HepG2 (cell line): ENCODE measurements around the gene SHPK. TPM values are rescaled to one million over a fixed set of nuclear protein-coding genes. Genes with fewer than 3 reads are reported as not detected.

Source experiments
- KDM5A ChIP-seq: fragments of 200-600 bp; sonication (generic); IDR thresholded peaks from 2 replicates; pipeline ENCODE4 v1.7.0; 2018; ENCODE audit warnings: antibody characterized with exemption, mild to moderate bottlenecking, low read length, borderline replicate concordance
- MIER2 ChIP-seq: IDR thresholded peaks from 2 replicates; pipeline ENCODE4 v1.6.1; 2016; ENCODE audit warnings: missing biosample characterization, missing genetic modification reagents
- MIER3 ChIP-seq: IDR thresholded peaks from 2 replicates; pipeline ENCODE4 v1.6.1; 2016; ENCODE audit warnings: missing compliant biosample characterization, borderline replicate concordance
- RARA ChIP-seq: IDR thresholded peaks from 2 replicates; pipeline ENCODE4 v1.6.1; 2016; ENCODE audit warnings: missing genetic modification reagents, missing compliant biosample characterization
- RFXANK ChIP-seq: IDR thresholded peaks from 2 replicates; pipeline ENCODE4 v1.6.1; 2016
- ZBTB8A ChIP-seq: sonication (generic); formaldehyde crosslinking; IDR thresholded peaks from 2 replicates; pipeline ENCODE4 v1.4.0; 2020; ENCODE audit warnings: mild to moderate bottlenecking, low read depth, missing genetic modification reagents, borderline replicate concordance
- ZFP36L1 ChIP-seq: sonication (generic); formaldehyde crosslinking; IDR thresholded peaks from 2 replicates; pipeline ENCODE4 v1.8.0; 2022; ENCODE audit warnings: mild to moderate bottlenecking, missing genetic modification reagents, moderate library complexity
- ZNF205 ChIP-seq: IDR thresholded peaks from 2 replicates; pipeline ENCODE4 v1.6.1; 2018; ENCODE audit warnings: missing biosample characterization, missing genetic modification reagents
- ZNF850 ChIP-seq: sonication (generic); formaldehyde crosslinking; conservative IDR thresholded peaks from 2 replicates; pipeline ENCODE4 v1.9.0; 2021; ENCODE audit warnings: mild to moderate bottlenecking, missing genetic modification reagents
- polyA plus RNA-seq, 8 experiments: library from polyadenylated mRNA; depleted of rRNA in 3 of 8; stranded (reverse) in 7 of 8; unstranded in 1 of 8; fragments of >200 nt; fragmentation: Illumina TruSeq in 4 of 8; extraction: Trizol in 4 of 8; gene quantifications; 2 replicates each; pipeline versions ENCODE4 v1.2.1 to v1.2.3, GENCODE V29; 2011 to 2016; ENCODE audit warnings: low read depth in 4 of 8, missing spikeins in 1 of 8, mixed read lengths in 1 of 8; ENCODE audit not compliant: insufficient read depth in 1 of 8
- total RNA-seq, 5 experiments: library from RNA; depleted of rRNA; stranded (reverse); fragments of >200 nt; fragmentation: Illumina TruSeq; extraction: Trizol; gene quantifications; 2 replicates each; pipeline ENCODE4 v1.2.3, GENCODE V29; 2016; ENCODE audit warnings: low read depth in 1 of 5
- TF ChIP-seq, protein P1 (sequence below): sonication (generic); formaldehyde crosslinking; IDR thresholded peaks from 2 replicates; pipeline ENCODE4 v1.4.0; 2020; ENCODE audit warnings: mild to moderate bottlenecking, missing genetic modification reagents
- TF ChIP-seq, protein P2 (sequence below): sonication (generic); formaldehyde crosslinking; IDR thresholded peaks from 2 replicates; pipeline ENCODE4 v1.4.0; 2020; ENCODE audit warnings: mild to moderate bottlenecking, missing genetic modification reagents, borderline replicate concordance
- TF ChIP-seq, protein P3 (sequence below): sonication (generic); formaldehyde crosslinking; conservative IDR thresholded peaks from 2 replicates; pipeline ENCODE4 v1.8.1; 2023; ENCODE audit warnings: missing genetic modification reagents
- TF ChIP-seq, protein P4 (sequence below): IDR thresholded peaks from 2 replicates; pipeline ENCODE4 v1.6.1; 2016; ENCODE audit warnings: mild to moderate bottlenecking, missing biosample characterization, missing genetic modification reagents
- TF ChIP-seq, protein P5 (sequence below): sonication (generic); formaldehyde crosslinking; IDR thresholded peaks from 2 replicates; pipeline ENCODE4 v1.8.0; 2022; ENCODE audit warnings: low read depth, missing genetic modification reagents
- TF ChIP-seq, protein P6 (sequence below): sonication (generic); formaldehyde crosslinking; IDR thresholded peaks from 2 replicates; pipeline ENCODE4 v1.4.0; 2020; ENCODE audit warnings: mild to moderate bottlenecking, low read depth, missing genetic modification reagents
- TF ChIP-seq, protein P7 (sequence below), 2 experiments: IDR thresholded peaks; 2 replicates each; pipeline ENCODE4 v1.6.1; 2011 to 2012; ENCODE audit warnings: low read length in 2 of 2, borderline replicate concordance in 1 of 2, low read depth in 1 of 2, mild to moderate bottlenecking in 1 of 2, moderate library complexity in 1 of 2
- TF ChIP-seq, protein P8 (sequence below): sonication (generic); formaldehyde crosslinking; IDR thresholded peaks from 2 replicates; pipeline ENCODE4 v1.4.0; 2020; ENCODE audit warnings: missing genetic modification reagents

The SHPK gene
- total and polyA plus RNA-seq, 2 of the 13 experiments (the other 11 are each of a cell fraction or from before 2014, with no cell fraction given) = 16.2 to 30.9 TPM

DNA sequence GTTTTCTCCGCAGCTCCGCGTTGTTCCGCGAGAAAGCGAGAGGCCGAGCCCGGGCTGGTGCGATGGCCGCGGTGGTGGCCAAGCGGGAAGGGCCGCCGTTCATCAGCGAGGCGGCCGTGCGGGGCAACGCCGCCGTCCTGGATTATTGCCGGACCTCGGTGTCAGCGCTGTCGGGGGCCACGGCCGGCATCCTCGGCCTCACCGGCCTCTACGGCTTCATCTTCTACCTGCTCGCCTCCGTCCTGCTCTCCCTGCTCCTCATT lies 33.0 kb upstream of the SHPK start (continued):
- TF ChIP-seq, protein P1, sequence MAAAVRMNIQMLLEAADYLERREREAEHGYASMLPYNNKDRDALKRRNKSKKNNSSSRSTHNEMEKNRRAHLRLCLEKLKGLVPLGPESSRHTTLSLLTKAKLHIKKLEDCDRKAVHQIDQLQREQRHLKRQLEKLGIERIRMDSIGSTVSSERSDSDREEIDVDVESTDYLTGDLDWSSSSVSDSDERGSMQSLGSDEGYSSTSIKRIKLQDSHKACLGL (CRISPR knock-in tag) = 0 out of 2 replicates have a peak, but pooled peaks have one; percentile 39
- TF ChIP-seq ZNF850 (CRISPR knock-in tag) (no peak), ZBTB8A (CRISPR knock-in tag) (no peak), MIER3 (CRISPR knock-in tag) (no peak), KDM5A (peak; percentile 29; the same call in 1 of the 2 replicates), RFXANK (CRISPR knock-in tag) (no peak), RARA (CRISPR knock-in tag) (no peak), MIER2 (CRISPR knock-in tag) (no peak), ZNF205 (CRISPR knock-in tag) (no peak), ZFP36L1 (CRISPR knock-in tag) (no peak)
- TF ChIP-seq, protein P2, sequence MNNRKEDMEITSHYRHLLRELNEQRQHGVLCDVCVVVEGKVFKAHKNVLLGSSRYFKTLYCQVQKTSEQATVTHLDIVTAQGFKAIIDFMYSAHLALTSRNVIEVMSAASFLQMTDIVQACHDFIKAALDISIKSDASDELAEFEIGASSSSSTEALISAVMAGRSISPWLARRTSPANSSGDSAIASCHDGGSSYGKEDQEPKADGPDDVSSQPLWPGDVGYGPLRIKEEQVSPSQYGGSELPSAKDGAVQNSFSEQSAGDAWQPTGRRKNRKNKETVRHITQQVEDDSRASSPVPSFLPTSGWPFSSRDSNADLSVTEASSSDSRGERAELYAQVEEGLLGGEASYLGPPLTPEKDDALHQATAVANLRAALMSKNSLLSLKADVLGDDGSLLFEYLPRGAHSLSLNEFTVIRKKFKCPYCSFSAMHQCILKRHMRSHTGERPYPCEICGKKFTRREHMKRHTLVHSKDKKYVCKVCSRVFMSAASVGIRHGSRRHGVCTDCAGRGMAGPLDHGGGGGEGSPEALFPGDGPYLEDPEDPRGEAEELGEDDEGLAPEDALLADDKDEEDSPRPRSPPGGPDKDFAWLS (CRISPR knock-in tag) = 0 out of 2 replicates have a peak, but pooled peaks have one; percentile 49
- TF ChIP-seq, protein P3, sequence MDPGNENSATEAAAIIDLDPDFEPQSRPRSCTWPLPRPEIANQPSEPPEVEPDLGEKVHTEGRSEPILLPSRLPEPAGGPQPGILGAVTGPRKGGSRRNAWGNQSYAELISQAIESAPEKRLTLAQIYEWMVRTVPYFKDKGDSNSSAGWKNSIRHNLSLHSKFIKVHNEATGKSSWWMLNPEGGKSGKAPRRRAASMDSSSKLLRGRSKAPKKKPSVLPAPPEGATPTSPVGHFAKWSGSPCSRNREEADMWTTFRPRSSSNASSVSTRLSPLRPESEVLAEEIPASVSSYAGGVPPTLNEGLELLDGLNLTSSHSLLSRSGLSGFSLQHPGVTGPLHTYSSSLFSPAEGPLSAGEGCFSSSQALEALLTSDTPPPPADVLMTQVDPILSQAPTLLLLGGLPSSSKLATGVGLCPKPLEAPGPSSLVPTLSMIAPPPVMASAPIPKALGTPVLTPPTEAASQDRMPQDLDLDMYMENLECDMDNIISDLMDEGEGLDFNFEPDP (CRISPR knock-in tag) = no peak
- TF ChIP-seq, protein P4, sequence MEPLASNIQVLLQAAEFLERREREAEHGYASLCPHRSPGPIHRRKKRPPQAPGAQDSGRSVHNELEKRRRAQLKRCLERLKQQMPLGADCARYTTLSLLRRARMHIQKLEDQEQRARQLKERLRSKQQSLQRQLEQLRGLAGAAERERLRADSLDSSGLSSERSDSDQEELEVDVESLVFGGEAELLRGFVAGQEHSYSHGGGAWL (CRISPR knock-in tag) = no peak
- TF ChIP-seq, protein P5, sequence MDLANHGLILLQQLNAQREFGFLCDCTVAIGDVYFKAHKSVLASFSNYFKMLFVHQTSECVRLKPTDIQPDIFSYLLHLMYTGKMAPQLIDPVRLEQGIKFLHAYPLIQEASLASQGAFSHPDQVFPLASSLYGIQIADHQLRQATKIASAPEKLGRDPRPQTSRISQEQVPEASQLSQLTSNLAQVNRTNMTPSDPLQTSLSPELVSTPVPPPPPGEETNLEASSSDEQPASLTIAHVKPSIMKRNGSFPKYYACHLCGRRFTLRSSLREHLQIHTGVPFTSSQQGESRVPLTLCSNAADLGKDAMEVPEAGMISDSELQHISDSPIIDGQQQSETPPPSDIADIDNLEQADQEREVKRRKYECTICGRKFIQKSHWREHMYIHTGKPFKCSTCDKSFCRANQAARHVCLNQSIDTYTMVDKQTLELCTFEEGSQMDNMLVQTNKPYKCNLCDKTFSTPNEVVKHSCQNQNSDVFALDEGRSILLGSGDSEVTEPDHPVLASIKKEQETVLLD (CRISPR knock-in tag) = no peak
- TF ChIP-seq, protein P6, sequence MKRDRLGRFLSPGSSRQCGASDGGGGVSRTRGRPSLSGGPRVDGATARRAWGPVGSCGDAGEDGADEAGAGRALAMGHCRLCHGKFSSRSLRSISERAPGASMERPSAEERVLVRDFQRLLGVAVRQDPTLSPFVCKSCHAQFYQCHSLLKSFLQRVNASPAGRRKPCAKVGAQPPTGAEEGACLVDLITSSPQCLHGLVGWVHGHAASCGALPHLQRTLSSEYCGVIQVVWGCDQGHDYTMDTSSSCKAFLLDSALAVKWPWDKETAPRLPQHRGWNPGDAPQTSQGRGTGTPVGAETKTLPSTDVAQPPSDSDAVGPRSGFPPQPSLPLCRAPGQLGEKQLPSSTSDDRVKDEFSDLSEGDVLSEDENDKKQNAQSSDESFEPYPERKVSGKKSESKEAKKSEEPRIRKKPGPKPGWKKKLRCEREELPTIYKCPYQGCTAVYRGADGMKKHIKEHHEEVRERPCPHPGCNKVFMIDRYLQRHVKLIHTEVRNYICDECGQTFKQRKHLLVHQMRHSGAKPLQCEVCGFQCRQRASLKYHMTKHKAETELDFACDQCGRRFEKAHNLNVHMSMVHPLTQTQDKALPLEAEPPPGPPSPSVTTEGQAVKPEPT = no peak
- TF ChIP-seq, protein P7, sequence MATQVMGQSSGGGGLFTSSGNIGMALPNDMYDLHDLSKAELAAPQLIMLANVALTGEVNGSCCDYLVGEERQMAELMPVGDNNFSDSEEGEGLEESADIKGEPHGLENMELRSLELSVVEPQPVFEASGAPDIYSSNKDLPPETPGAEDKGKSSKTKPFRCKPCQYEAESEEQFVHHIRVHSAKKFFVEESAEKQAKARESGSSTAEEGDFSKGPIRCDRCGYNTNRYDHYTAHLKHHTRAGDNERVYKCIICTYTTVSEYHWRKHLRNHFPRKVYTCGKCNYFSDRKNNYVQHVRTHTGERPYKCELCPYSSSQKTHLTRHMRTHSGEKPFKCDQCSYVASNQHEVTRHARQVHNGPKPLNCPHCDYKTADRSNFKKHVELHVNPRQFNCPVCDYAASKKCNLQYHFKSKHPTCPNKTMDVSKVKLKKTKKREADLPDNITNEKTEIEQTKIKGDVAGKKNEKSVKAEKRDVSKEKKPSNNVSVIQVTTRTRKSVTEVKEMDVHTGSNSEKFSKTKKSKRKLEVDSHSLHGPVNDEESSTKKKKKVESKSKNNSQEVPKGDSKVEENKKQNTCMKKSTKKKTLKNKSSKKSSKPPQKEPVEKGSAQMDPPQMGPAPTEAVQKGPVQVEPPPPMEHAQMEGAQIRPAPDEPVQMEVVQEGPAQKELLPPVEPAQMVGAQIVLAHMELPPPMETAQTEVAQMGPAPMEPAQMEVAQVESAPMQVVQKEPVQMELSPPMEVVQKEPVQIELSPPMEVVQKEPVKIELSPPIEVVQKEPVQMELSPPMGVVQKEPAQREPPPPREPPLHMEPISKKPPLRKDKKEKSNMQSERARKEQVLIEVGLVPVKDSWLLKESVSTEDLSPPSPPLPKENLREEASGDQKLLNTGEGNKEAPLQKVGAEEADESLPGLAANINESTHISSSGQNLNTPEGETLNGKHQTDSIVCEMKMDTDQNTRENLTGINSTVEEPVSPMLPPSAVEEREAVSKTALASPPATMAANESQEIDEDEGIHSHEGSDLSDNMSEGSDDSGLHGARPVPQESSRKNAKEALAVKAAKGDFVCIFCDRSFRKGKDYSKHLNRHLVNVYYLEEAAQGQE (IDR thresholded peaks at IDR 0.05; ENCODE audit: borderline replicate concordance in 1 of 2, low read depth in 1 of 2, low read length in 2 of 2) = no peak
- TF ChIP-seq, protein P8, sequence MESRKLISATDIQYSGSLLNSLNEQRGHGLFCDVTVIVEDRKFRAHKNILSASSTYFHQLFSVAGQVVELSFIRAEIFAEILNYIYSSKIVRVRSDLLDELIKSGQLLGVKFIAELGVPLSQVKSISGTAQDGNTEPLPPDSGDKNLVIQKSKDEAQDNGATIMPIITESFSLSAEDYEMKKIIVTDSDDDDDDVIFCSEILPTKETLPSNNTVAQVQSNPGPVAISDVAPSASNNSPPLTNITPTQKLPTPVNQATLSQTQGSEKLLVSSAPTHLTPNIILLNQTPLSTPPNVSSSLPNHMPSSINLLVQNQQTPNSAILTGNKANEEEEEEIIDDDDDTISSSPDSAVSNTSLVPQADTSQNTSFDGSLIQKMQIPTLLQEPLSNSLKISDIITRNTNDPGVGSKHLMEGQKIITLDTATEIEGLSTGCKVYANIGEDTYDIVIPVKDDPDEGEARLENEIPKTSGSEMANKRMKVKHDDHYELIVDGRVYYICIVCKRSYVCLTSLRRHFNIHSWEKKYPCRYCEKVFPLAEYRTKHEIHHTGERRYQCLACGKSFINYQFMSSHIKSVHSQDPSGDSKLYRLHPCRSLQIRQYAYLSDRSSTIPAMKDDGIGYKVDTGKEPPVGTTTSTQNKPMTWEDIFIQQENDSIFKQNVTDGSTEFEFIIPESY (CRISPR knock-in tag) = no peak; the same call in 1 of the 2 replicates
